GM18858 (cell line): ENCODE data around the gene AHNAK.
"Not testable (repeated sequence)": the region's sequence is repeated elsewhere in the genome, so short reads cannot be mapped to it uniquely, and the experiment has no call there.

ENCODE experiments used
- ATAC-seq: cut with Tn5 transposase; IDR thresholded peaks from one replicate; pipeline ENCODE4 v1.9.1; 2021; ENCODE audit not compliant: unreplicated experiment

AHNAK gene

DNA sequence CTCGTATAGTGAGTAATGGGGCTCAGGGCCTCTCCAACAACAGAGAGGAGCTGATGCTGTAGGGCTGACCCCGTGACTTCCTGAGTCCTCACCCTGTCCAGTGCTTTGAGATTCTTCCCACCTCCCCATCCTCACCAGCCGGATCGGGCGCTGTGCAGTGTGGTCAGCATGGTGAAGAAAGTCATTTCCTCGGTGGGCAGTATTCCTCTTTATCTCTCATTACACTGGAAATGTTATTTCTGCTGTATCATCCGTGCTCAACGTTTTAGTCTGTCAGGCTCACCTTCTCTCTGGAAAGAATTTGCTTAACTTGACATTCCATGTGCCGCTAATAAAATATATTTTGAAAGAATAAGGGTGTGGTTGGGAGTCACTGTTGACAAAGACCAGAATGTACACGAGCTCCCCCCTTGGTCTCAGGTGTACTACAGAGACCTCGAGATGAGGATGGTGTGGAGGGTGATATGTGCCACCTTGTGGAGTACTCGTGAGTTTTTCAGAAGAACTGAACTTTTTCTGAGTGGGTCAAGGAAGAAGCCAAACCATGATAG, 153.5 kb downstream of the AHNAK start:
- ATAC-seq, result no peak

DNA sequence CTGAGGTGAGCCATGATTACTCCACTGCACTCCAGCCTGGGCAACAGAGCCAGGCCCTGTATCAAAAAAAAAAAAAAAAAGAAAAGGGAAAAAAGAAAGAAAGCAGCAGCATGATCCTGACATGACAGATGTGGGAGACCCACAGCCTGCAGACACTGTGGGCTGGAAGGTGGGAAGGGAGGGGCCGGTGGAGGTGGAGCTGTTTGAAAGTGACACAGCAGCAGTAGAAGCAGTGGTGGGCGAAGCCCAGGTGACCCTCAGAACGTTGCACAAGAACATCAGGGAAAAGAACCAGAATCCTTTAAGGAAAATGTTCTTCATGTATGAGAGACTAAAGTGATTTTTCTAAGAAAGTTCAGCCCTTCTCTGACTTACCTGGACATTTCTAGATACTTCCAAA, 154.1 kb downstream of the AHNAK start:
- ATAC-seq, result no peak

DNA sequence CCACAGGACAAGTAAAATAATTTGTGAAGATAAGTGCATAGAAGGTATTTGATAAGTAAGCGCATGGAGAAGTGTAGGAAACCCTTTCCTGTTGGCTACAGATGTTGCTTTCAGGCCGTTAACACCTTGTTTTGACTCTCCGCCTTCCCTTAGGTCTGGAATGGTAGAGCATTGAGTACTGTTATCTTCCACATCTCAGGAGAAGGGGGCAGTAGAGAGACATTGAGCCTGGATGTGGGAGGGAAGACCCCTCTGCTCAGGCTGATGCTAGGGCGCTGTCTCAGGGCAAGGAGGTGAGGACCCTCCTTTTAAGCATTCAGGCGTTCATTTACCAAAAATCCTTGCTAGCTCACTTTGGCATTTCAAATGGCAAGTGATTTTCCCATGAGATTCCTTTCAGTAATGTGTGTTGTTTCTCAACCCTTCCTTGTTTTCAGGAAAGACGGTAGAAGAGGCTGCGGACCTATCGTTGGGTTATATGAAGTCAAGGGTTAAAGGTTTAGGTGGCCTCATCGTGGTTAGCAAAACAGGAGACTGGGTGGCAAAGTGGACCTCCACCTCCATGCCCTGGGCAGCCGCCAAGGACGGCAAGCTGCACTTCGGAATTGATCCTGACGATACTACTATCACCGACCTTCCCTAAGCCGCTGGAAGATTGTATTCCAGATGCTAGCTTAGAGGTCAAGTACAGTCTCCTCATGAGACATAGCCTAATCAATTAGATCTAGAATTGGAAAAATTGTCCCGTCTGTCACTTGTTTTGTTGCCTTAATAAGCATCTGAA, 154.8 kb downstream of the AHNAK start:
- no peak for ATAC-seq

DNA sequence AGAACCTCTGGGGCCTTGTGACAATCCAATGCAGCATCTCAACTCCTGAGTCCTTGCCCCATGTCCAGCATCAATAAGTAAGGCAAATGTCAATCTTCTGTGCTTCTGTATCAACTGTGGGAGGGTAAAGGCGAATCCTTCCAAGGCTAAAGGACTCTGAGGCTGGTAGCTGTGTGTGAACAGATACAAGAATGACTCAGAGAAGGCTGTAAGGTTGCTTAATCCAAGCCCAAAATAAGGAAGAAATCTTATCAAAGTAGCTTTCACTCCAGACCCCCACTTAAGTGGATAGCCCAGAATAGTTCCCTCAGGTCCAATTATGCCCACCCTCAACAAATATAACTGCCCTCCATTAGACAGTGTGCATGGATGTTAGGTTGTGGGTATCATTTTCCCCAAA, 155.9 kb downstream of the AHNAK start:
- ATAC-seq, result no peak

DNA sequence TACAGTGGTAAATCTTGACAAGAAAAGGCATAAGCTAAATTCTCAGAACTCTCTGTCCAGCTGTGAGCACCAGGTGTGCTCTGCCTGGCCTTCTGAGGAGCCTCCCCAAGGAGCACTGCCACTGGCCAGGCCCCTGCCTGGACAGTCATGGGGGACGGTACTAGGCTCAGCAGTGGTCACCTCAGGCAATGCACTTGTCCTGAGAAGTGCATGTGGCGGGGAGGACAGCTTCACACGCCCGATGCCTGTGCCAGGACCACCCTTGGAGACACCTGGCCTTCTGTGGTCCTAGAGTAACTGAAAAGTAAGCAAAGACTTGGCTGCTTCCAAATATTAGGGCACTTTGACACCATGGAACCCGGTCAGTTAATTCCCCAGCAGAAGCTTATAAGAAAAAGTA, 156.4 kb downstream of the AHNAK start:
- no peak for ATAC-seq

DNA sequence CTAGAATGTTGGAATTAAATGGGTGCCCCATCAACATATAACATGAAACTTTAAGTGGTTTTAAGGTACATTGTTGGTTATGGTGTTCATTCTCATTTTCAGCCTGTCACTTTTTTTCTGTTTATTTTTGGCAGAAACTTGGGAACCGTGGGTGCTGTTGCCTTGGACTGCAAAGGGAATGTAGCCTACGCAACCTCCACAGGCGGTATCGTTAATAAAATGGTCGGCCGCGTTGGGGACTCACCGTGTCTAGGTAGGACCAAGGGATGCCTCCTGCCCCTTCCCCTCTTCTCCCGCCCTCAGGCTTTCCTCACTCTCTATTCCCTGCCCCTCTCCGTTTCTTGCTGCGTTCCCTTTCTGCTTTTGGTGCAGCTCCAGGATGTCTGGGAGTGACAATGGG, 157.6 kb downstream of the AHNAK start:
- ATAC-seq, result no peak

DNA sequence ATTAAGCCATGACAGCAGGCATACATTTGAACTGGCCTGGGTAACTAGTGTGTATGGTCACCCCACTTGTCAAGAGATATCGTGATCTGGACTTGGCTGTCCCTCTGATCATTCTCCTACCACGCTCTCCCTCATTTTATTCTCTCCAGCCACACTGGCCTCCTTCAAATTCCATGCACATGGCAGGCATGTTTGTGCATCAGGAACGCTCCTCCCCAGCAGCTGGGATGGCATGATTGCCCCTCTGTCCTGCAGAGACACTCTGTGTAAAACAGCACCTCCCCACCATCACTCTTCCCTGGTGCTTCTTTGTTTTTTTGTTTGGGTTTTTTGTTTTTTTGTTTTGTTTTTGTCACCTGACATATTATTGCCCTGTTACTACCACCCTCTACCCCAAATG, 159.2 kb downstream of the AHNAK start:
- no peak for ATAC-seq

DNA sequence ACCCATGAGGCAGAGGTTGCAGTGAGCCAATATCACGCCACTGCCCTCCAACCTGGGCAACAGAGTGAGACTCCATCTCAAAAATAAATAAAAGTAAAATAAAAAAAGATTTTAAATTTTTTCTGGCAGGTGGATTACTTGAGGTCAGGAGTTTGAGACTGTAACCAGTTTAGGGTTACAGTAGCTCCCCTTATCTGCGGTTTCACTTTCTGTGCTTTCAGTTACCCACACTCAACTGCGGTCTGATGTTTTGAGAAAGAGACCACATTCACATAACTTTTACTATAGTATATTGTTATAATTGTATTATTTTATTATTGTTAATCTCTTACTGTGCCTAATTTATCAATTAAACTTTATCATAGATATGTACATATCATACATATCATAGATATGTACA, 160.5 kb downstream of the AHNAK start:
- not testable (repeated sequence) for ATAC-seq

DNA sequence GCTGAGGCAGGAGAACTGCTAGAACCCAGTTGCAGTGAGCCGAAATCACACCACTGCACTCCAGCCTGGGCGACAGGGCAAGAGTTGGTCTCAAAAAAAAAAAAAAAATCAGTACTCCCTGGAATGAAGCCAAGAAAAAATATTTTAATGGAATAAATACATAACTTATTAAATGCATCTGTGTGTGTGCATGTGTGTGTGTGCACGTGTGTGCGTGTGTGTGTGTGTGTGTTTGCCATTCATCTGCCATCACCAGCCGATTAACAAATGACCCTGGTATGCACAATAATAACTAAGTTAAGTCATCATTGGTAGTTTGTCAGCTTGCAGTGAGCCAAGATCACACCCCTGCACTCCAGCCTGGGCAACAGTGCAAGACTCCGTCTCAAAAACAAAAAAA, 162.8 kb downstream of the AHNAK start:
- no peak for ATAC-seq
